Measurements from ENCODE around the gene CPEB1.

DNA sequence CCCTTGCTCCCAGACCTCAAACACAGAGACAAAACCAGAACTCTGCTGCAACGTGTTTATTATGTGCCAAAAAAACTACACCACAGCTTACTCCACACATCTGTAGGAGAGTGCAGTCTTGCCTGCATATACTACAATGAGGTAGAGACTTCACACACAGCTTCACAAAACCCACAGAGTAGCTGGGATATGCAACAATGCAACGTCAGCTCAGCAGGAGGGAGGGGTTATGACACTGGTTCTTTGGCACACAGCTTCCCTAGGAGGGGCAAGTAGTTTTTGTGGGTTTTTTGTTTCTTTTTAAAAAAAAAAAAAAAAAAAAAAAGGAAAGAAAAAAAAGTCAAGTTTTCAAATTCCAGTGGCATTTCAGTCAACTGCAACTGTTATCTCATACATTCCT lies 104.0 kb downstream of the CPEB1 start:
- TF ChIP-seq, protein P1, sequence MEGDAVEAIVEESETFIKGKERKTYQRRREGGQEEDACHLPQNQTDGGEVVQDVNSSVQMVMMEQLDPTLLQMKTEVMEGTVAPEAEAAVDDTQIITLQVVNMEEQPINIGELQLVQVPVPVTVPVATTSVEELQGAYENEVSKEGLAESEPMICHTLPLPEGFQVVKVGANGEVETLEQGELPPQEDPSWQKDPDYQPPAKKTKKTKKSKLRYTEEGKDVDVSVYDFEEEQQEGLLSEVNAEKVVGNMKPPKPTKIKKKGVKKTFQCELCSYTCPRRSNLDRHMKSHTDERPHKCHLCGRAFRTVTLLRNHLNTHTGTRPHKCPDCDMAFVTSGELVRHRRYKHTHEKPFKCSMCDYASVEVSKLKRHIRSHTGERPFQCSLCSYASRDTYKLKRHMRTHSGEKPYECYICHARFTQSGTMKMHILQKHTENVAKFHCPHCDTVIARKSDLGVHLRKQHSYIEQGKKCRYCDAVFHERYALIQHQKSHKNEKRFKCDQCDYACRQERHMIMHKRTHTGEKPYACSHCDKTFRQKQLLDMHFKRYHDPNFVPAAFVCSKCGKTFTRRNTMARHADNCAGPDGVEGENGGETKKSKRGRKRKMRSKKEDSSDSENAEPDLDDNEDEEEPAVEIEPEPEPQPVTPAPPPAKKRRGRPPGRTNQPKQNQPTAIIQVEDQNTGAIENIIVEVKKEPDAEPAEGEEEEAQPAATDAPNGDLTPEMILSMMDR (IDR thresholded peaks at IDR 0.05): no peak
- TF ChIP-seq POLR2AphosphoS5 (IDR thresholded peaks at IDR 0.05; ENCODE audit: insufficient read depth in 1 of 2, low read depth in 1 of 2): no peak
